HepG2 (cell line): ENCODE measurements around the gene CAMTA2. TPM values are rescaled to one million over a fixed set of nuclear protein-coding genes. Genes with fewer than 3 reads are reported as not detected.

Experiments
- FOXC1 ChIP-seq: sonication (generic); formaldehyde crosslinking; IDR thresholded peaks from 2 replicates; pipeline ENCODE4 v1.8.0; 2022; ENCODE audit warnings: mild to moderate bottlenecking, missing genetic modification reagents, borderline replicate concordance
- NR2F2 ChIP-seq: IDR thresholded peaks from 2 replicates; pipeline ENCODE4 v1.6.1; 2012; ENCODE audit warnings: low read depth, inconsistent platforms, borderline replicate concordance
- RBAK ChIP-seq: sonication (generic); formaldehyde crosslinking; IDR thresholded peaks from 2 replicates; pipeline ENCODE4 v1.5.1; 2020; ENCODE audit warnings: mild to moderate bottlenecking, missing genetic modification reagents
- TGIF2 ChIP-seq: IDR thresholded peaks from 2 replicates; pipeline ENCODE4 v1.6.1; 2016; ENCODE audit warnings: control low read depth, missing compliant biosample characterization
- ZBTB7B ChIP-seq: sonication (generic); formaldehyde crosslinking; IDR thresholded peaks from 2 replicates; pipeline ENCODE4 v1.4.0; 2020; ENCODE audit warnings: missing genetic modification reagents
- ZNF431 ChIP-seq: sonication (generic); formaldehyde crosslinking; IDR thresholded peaks from 2 replicates; pipeline ENCODE4 v1.9.0; 2022; ENCODE audit warnings: missing genetic modification reagents, low read depth, mild to moderate bottlenecking, borderline replicate concordance
- ZNF558 ChIP-seq: sonication (generic); formaldehyde crosslinking; IDR thresholded peaks from 2 replicates; pipeline ENCODE4 v1.9.0; 2022; ENCODE audit warnings: mild to moderate bottlenecking, missing genetic modification reagents, borderline replicate concordance
- ZNF749 ChIP-seq: sonication (generic); formaldehyde crosslinking; IDR thresholded peaks from 2 replicates; pipeline ENCODE4 v1.8.0; 2022; ENCODE audit warnings: mild to moderate bottlenecking, missing genetic modification reagents, moderate library complexity, borderline replicate concordance
- polyA plus RNA-seq, 8 experiments: library from polyadenylated mRNA; depleted of rRNA in 3 of 8; stranded (reverse) in 7 of 8; unstranded in 1 of 8; fragments of >200 nt; fragmentation: Illumina TruSeq in 4 of 8; extraction: Trizol in 4 of 8; gene quantifications; 2 replicates each; pipeline versions ENCODE4 v1.2.1 to v1.2.3, GENCODE V29; 2011 to 2016; ENCODE audit warnings: low read depth in 4 of 8, missing spikeins in 1 of 8, mixed read lengths in 1 of 8; ENCODE audit not compliant: insufficient read depth in 1 of 8
- total RNA-seq, 5 experiments: library from RNA; depleted of rRNA; stranded (reverse); fragments of >200 nt; fragmentation: Illumina TruSeq; extraction: Trizol; gene quantifications; 2 replicates each; pipeline ENCODE4 v1.2.3, GENCODE V29; 2016; ENCODE audit warnings: low read depth in 1 of 5
- TF ChIP-seq, protein P1 (sequence below): sonication (generic); formaldehyde crosslinking; IDR thresholded peaks from 2 replicates; pipeline ENCODE4 v1.9.0; 2022; ENCODE audit warnings: missing genetic modification reagents, mild to moderate bottlenecking, borderline replicate concordance
- TF ChIP-seq, protein P2 (sequence below): sonication (generic); formaldehyde crosslinking; IDR thresholded peaks from one replicate; pipeline ENCODE4 v1.5.1; 2020; ENCODE audit warnings: mild to moderate bottlenecking, missing genetic modification reagents; ENCODE audit errors: not compliant biosample characterization
- TF ChIP-seq, protein P3 (sequence below): IDR thresholded peaks from 2 replicates; pipeline ENCODE4 v1.6.1; 2016; ENCODE audit warnings: mild to moderate bottlenecking
- TF ChIP-seq, protein P4 (sequence below): sonication (generic); formaldehyde crosslinking; IDR thresholded peaks from 2 replicates; pipeline ENCODE4 v1.5.1; 2020; ENCODE audit warnings: mild to moderate bottlenecking, missing genetic modification reagents, moderate library complexity

The CAMTA2 gene
- total and polyA plus RNA-seq, 2 of the 13 experiments (the other 11 are each of a cell fraction or from before 2014, with no cell fraction given) = 4.1 to 7.1 TPM

DNA sequence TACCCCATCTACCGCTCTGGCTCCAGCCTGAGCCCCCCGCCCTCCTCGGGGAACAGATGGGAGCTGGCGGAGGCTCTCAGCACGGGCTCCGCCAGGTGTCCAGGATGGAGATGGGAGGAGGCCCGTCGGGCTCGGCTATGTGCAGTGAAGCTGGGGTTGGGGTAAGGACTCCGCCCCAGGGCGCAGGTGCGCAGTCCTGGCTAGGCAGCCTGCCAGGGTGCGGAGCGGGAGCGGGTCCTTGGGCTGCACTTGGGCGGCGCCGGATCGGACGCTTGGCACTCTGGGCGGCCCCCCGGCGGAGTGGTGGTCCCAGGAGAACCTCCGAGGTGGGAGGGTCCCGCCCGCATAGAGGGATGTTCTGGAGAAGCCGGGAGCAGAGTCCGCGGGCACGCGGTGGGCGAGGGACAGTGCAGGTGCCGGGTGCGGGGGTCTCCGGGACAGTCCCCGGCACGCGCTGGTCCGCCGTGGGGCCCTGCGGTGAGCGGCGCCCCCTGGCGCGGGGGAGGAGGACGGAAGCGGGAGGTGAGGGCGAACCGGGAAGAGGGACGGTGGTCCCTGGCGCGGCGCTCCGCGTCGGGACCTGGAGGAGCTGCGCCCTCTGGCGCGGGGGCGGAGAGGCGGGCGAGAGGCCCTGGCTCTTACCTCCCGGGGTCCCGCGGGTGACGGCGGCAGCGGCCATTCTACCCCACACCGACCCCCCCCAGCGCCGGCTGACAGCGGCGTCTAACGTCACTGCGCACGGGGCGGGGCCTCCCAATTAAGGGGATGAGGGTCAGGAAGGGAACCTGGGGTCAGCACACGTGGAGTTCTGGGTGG, at the start of gene CAMTA2 (continued):
- TF ChIP-seq NR2F2 (peak; percentile 45; the same call in 1 of the 2 replicates), ZNF558 (CRISPR knock-in tag) (no peak; the same call in 1 of the 2 replicates), TGIF2 (CRISPR knock-in tag) (0 out of 2 replicates have a peak, but pooled peaks have one; percentile 57), FOXC1 (CRISPR knock-in tag) (peak; percentile 48), ZNF431 (no peak), ZNF749 (peak; percentile 78; the same call in 1 of the 2 replicates), RBAK (CRISPR knock-in tag) (no peak), ZBTB7B (peak; percentile 99)
- TF ChIP-seq, protein P1, sequence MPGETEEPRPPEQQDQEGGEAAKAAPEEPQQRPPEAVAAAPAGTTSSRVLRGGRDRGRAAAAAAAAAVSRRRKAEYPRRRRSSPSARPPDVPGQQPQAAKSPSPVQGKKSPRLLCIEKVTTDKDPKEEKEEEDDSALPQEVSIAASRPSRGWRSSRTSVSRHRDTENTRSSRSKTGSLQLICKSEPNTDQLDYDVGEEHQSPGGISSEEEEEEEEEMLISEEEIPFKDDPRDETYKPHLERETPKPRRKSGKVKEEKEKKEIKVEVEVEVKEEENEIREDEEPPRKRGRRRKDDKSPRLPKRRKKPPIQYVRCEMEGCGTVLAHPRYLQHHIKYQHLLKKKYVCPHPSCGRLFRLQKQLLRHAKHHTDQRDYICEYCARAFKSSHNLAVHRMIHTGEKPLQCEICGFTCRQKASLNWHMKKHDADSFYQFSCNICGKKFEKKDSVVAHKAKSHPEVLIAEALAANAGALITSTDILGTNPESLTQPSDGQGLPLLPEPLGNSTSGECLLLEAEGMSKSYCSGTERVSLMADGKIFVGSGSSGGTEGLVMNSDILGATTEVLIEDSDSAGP (CRISPR knock-in tag) = peak; percentile 95
- TF ChIP-seq, protein P2, sequence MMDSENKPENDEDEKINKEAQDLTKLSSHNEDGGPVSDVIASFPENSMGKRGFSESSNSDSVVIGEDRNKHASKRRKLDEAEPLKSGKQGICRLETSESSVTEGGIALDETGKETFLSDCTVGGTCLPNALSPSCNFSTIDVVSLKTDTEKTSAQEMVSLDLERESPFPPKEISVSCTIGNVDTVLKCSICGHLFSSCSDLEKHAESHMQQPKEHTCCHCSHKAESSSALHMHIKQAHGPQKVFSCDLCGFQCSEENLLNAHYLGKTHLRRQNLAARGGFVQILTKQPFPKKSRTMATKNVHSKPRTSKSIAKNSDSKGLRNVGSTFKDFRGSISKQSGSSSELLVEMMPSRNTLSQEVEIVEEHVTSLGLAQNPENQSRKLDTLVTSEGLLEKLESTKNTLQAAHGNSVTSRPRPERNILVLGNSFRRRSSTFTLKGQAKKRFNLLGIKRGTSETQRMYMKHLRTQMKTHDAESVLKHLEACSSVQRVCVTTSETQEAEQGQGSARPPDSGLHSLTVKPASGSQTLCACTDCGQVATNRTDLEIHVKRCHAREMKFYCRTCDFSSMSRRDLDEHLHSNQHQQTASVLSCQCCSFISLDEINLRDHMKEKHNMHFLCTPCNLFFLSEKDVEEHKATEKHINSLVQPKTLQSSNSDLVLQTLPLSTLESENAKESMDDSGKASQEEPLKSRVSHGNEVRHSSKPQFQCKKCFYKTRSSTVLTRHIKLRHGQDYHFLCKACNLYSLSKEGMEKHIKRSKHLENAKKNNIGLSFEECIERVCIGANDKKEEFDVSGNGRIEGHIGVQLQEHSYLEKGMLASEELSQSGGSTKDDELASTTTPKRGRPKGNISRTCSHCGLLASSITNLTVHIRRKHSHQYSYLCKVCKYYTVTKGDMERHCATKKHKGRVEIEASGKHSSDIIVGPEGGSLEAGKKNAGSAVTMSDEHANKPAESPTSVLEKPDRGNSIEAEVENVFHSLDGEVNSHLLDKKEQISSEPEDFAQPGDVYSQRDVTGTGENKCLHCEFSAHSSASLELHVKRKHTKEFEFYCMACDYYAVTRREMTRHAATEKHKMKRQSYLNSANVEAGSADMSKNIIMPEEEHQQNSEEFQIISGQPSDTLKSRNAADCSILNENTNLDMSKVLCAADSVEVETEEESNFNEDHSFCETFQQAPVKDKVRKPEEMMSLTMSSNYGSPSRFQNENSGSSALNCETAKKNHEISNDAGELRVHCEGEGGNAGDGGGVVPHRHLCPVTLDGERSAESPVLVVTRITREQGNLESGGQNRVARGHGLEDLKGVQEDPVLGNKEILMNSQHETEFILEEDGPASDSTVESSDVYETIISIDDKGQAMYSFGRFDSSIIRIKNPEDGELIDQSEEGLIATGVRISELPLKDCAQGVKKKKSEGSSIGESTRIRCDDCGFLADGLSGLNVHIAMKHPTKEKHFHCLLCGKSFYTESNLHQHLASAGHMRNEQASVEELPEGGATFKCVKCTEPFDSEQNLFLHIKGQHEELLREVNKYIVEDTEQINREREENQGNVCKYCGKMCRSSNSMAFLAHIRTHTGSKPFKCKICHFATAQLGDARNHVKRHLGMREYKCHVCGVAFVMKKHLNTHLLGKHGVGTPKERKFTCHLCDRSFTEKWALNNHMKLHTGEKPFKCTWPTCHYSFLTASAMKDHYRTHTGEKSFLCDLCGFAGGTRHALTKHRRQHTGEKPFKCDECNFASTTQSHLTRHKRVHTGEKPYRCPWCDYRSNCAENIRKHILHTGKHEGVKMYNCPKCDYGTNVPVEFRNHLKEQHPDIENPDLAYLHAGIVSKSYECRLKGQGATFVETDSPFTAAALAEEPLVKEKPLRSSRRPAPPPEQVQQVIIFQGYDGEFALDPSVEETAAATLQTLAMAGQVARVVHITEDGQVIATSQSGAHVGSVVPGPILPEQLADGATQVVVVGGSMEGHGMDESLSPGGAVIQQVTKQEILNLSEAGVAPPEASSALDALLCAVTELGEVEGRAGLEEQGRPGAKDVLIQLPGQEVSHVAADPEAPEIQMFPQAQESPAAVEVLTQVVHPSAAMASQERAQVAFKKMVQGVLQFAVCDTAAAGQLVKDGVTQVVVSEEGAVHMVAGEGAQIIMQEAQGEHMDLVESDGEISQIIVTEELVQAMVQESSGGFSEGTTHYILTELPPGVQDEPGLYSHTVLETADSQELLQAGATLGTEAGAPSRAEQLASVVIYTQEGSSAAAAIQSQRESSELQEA (CRISPR knock-in tag) = no peak
- TF ChIP-seq, protein P3, sequence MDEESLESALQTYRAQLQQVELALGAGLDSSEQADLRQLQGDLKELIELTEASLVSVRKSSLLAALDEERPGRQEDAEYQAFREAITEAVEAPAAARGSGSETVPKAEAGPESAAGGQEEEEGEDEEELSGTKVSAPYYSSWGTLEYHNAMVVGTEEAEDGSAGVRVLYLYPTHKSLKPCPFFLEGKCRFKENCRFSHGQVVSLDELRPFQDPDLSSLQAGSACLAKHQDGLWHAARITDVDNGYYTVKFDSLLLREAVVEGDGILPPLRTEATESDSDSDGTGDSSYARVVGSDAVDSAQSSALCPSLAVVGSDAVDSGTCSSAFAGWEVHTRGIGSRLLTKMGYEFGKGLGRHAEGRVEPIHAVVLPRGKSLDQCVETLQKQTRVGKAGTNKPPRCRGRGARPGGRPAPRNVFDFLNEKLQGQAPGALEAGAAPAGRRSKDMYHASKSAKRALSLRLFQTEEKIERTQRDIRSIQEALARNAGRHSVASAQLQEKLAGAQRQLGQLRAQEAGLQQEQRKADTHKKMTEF = peak; percentile 93
- TF ChIP-seq, protein P4, sequence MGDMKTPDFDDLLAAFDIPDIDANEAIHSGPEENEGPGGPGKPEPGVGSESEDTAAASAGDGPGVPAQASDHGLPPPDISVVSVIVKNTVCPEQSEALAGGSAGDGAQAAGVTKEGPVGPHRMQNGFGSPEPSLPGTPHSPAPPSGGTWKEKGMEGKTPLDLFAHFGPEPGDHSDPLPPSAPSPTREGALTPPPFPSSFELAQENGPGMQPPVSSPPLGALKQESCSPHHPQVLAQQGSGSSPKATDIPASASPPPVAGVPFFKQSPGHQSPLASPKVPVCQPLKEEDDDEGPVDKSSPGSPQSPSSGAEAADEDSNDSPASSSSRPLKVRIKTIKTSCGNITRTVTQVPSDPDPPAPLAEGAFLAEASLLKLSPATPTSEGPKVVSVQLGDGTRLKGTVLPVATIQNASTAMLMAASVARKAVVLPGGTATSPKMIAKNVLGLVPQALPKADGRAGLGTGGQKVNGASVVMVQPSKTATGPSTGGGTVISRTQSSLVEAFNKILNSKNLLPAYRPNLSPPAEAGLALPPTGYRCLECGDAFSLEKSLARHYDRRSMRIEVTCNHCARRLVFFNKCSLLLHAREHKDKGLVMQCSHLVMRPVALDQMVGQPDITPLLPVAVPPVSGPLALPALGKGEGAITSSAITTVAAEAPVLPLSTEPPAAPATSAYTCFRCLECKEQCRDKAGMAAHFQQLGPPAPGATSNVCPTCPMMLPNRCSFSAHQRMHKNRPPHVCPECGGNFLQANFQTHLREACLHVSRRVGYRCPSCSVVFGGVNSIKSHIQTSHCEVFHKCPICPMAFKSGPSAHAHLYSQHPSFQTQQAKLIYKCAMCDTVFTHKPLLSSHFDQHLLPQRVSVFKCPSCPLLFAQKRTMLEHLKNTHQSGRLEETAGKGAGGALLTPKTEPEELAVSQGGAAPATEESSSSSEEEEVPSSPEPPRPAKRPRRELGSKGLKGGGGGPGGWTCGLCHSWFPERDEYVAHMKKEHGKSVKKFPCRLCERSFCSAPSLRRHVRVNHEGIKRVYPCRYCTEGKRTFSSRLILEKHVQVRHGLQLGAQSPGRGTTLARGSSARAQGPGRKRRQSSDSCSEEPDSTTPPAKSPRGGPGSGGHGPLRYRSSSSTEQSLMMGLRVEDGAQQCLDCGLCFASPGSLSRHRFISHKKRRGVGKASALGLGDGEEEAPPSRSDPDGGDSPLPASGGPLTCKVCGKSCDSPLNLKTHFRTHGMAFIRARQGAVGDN (CRISPR knock-in tag) = peak; percentile 92
